CD4-positive, alpha-beta T cell (primary cell): ENCODE measurements around the gene FOXP4. TPM values are rescaled to one million over a fixed set of nuclear protein-coding genes. Genes with fewer than 3 reads are reported as not detected.

Source experiments
- ATAC-seq: fragments of 200-7000 bp; cut with Tn5 transposase; one replicate; pipeline ENCODE4 v1.10.0; 2022; ENCODE audit warnings: mild to moderate bottlenecking; ENCODE audit not compliant: poor library complexity
- CTCF ChIA-PET: fragments of 350-600 bp; sonication (Branson Sonifier 250); formaldehyde crosslinking; loops from one replicate; lab custom pipeline; 2021; ENCODE audit warnings: antibody characterized with exemption, inconsistent platforms; lab: Charles Lee
- POLR2A ChIA-PET: fragments of 350-600 bp; sonication (Branson Sonifier 250); formaldehyde crosslinking; loops from one replicate; lab custom pipeline; 2021; ENCODE audit warnings: antibody characterized with exemption, inconsistent platforms; lab: Charles Lee
- DNase-seq, 14 experiments: peaks; one replicate each; pipeline ENCODE4 v3.0.0-alpha.2; 2013 to 2020; ENCODE audit warnings: mixed read lengths in 2 of 14
- H3K27ac ChIP-seq, 2 donors: one replicate each; pipeline versions ENCODE4 v1.5.1 to v1.7.0; 2013; ENCODE audit warnings: low read length in 2 of 2, low read depth in 1 of 2, mild to moderate bottlenecking in 1 of 2
- H3K27me3 ChIP-seq, 2 experiments: 1 replicate in 1 of 2; 2 replicates in 1 of 2; pipeline versions ENCODE4 v1.6.1 to v1.7.0; 2013; ENCODE audit warnings: low read length in 2 of 2, control low read depth in 1 of 2, mild to moderate bottlenecking in 1 of 2, moderate library complexity in 1 of 2; ENCODE audit not compliant: insufficient read depth in 2 of 2, control insufficient read depth in 1 of 2
- H3K36me3 ChIP-seq: one replicate; pipeline ENCODE4 v1.6.1; 2013; ENCODE audit warnings: low read length, control low read depth; ENCODE audit not compliant: insufficient read depth
- H3K4me1 ChIP-seq: one replicate; pipeline ENCODE4 v1.6.1; 2013; ENCODE audit warnings: low read length, control low read depth; ENCODE audit not compliant: insufficient read depth
- H3K4me3 ChIP-seq: one replicate; pipeline ENCODE4 v1.5.1; 2013; ENCODE audit warnings: mild to moderate bottlenecking, low read length, moderate library complexity
- H3K9me3 ChIP-seq, 2 experiments: 1 replicate in 1 of 2; 2 replicates in 1 of 2; pipeline versions ENCODE4 v1.6.1 to v1.7.0; 2013; ENCODE audit warnings: low read length in 2 of 2, mild to moderate bottlenecking in 2 of 2, control low read depth in 1 of 2, moderate library complexity in 1 of 2; ENCODE audit not compliant: control insufficient read depth in 1 of 2, insufficient read depth in 1 of 2
- H3K27ac Mint-ChIP-seq: one replicate; pipeline ENCODE4 v1.8.0; 2020; ENCODE audit warnings: mixed read lengths
- H3K27me3 Mint-ChIP-seq: one replicate; pipeline ENCODE4 v1.8.0; 2021; ENCODE audit warnings: mixed read lengths
- H3K36me3 Mint-ChIP-seq: one replicate; pipeline ENCODE4 v1.8.0; 2021; ENCODE audit warnings: low read depth, mixed read lengths
- H3K4me1 Mint-ChIP-seq: one replicate; pipeline ENCODE4 v1.8.0; 2021; ENCODE audit warnings: low read depth, mixed read lengths
- H3K4me3 Mint-ChIP-seq: one replicate; pipeline ENCODE4 v1.8.0; 2020; ENCODE audit warnings: mild to moderate bottlenecking, mixed read lengths
- H3K9me3 Mint-ChIP-seq: one replicate; pipeline ENCODE4 v1.8.0; 2020; ENCODE audit warnings: mixed read lengths
- intact Hi-C, 2 experiments: fragments of 100-400 bp; cut with DNase I in 1 of 2; cut with micrococcal nuclease in 1 of 2; formaldehyde crosslinking; loops; one replicate each; pipeline versions ENCODE4 v1.15.1 to v1.9.0; 2023 to 2025; cut with DNase I, micrococcal nuclease
- total RNA-seq, 174 experiments: library from RNA in 2 of 174; stranded (reverse) in 2 of 174; gene quantifications; one replicate each; pipeline ENCODE4 v1.2.3 and lab custom pipeline; 2021 to 2026
- TF ChIP-seq, protein P1 (sequence below): fragments of 200-600 bp; IDR thresholded peaks from one replicate; pipeline ENCODE4 v1.8.0; 2022; ENCODE audit warnings: antibody characterized with exemption, mild to moderate bottlenecking

Gene FOXP4
- total RNA-seq, 2 experiments from 2014 or later, result 3.7 to 3.9 TPM

DNA sequence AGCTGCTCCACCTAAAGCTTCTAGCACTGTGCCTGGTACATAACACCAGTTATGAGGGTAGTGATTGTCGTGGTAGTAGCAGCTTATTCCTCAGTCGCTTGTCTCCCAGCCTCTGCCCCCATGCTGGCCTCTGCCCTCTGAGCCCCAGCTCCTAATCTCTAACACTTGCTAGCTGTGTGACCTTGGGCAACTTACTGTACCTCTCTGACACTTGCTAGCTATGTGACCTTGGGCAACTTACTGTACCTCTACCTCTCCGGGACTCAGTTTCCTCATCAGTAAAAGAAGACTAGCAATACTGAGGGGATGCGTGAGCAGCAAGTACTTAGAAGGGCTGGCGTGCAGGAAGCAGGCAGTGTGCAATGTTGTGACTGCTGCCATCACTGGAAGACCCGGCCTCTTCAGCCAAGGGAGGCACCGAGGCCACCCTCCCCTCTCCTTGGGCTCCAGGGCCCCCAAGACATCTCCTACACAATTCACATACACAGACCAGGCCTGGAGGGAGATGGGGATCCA is 101.9 kb downstream of the FOXP4 start:
- Histone ChIP-seq H3K36me3 (no peaks in the 10 kb centered on the region), H3K4me3 (no peak overlapping the region), H3K4me1 (no peaks in the 10 kb centered on the region), H3K27ac (no peak overlapping the region), H3K27me3 (no peaks in the 10 kb centered on the region), H3K9me3 (no peaks in the 10 kb centered on the region)
- CTCF ChIA-PET, result interaction anchor here (0.6 to 0.7 kb wide), 3 partner anchors 12 to 1836 kb away, joined by 3 to 6 read pairs (median 4); no protein-coding TSS in a partner anchor
- H3K27ac Mint-ChIP-seq, result no peak overlapping the region
- TF ChIP-seq, protein P1, sequence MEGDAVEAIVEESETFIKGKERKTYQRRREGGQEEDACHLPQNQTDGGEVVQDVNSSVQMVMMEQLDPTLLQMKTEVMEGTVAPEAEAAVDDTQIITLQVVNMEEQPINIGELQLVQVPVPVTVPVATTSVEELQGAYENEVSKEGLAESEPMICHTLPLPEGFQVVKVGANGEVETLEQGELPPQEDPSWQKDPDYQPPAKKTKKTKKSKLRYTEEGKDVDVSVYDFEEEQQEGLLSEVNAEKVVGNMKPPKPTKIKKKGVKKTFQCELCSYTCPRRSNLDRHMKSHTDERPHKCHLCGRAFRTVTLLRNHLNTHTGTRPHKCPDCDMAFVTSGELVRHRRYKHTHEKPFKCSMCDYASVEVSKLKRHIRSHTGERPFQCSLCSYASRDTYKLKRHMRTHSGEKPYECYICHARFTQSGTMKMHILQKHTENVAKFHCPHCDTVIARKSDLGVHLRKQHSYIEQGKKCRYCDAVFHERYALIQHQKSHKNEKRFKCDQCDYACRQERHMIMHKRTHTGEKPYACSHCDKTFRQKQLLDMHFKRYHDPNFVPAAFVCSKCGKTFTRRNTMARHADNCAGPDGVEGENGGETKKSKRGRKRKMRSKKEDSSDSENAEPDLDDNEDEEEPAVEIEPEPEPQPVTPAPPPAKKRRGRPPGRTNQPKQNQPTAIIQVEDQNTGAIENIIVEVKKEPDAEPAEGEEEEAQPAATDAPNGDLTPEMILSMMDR, result no peak
- POLR2A ChIA-PET, result no interaction called here
- no peak for ATAC-seq
- no peak overlapping the region for H3K4me3 Mint-ChIP-seq
- H3K4me1 Mint-ChIP-seq, result no peaks in the 10 kb centered on the region
- peaks cover 19% of the 10 kb centered on the region for H3K27me3 Mint-ChIP-seq
- no peaks in the 10 kb centered on the region for H3K36me3 Mint-ChIP-seq
- intact Hi-C loops, result no loop called here
- no peak for DNase-seq
- no peaks in the 10 kb centered on the region for H3K9me3 Mint-ChIP-seq

DNA sequence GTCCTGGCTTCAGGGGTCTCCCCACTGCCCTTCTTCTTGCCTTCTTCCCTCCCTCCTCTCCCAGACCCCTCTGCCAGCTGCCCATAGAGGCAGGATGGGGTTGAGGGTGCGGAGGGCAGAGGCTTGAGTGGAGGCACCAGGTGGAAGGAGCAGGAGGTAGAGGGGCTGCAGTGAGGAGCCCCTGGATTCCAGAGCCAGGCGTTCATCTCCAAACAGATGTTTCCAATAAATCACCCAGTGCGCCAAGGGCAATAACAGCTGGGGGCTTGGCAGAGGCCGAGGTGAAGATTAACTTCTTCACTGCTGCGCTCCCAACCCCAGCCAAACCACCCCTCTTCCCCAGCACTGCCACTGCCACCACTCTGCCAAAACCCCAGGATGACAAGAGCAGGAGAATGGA is 102.7 kb downstream of the FOXP4 start:
- TF ChIP-seq, protein P1, result no peak
- no peak for ATAC-seq
- Histone ChIP-seq H3K4me3 (no peak overlapping the region), H3K36me3 (no peaks in the 10 kb centered on the region), H3K9me3 (no peaks in the 10 kb centered on the region), H3K4me1 (no peaks in the 10 kb centered on the region), H3K27ac (no peak overlapping the region), H3K27me3 (no peaks in the 10 kb centered on the region)
- Mint-ChIP-seq H3K4me1 (no peaks in the 10 kb centered on the region), H3K36me3 (no peaks in the 10 kb centered on the region), H3K4me3 (no peak overlapping the region), H3K27me3 (peaks cover 19% of the 10 kb centered on the region), H3K9me3 (no peaks in the 10 kb centered on the region), H3K27ac (no peak overlapping the region)
- no peak for DNase-seq
- intact Hi-C loops, result no loop called here
- ChIA-PET POLR2A (no interaction called here), CTCF (no interaction called here)

DNA sequence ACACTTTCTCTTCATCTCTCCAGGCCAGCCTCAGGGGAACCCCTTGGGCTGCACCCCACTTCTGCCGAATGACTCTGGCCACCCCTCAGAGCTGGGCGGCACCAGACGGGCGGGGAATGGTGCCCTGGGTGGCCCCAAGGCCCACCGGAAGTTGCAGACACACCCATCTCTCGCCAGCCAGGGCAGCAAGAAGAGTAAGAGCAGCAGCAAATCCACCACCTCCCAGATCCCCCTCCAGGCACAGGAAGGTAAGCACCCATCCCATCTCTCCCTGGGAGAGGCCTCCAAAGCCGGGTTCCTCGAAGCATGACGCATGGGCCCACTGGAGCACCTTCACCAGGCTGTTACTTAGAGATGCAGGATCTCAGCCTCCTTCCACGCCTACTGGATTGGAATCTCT is 103.4 kb downstream of the FOXP4 start:
- TF ChIP-seq, protein P1, result no peak
- H3K27ac Mint-ChIP-seq, result no peak overlapping the region
- no peaks in the 10 kb centered on the region for H3K36me3 ChIP-seq
- no peaks in the 10 kb centered on the region for H3K27me3 ChIP-seq
- intact Hi-C loops, result no loop called here
- ATAC-seq (no peak), DNase-seq (no peak)
- no peak overlapping the region for H3K4me3 Mint-ChIP-seq
- no peaks in the 10 kb centered on the region for H3K9me3 Mint-ChIP-seq
- H3K4me1 ChIP-seq, result no peaks in the 10 kb centered on the region
- ChIA-PET CTCF (no interaction called here), POLR2A (no interaction called here)
- no peaks in the 10 kb centered on the region for H3K36me3 Mint-ChIP-seq
- no peaks in the 10 kb centered on the region for H3K4me1 Mint-ChIP-seq
- H3K27ac ChIP-seq, result no peak overlapping the region
- H3K4me3 ChIP-seq, result no peak overlapping the region
- H3K9me3 ChIP-seq, result no peaks in the 10 kb centered on the region
- peaks cover 16% of the 10 kb centered on the region for H3K27me3 Mint-ChIP-seq
